Muscle of arm (tissue), 12 donors: ENCODE data around the gene SLC16A1. TPM values are rescaled to one million over a fixed set of nuclear protein-coding genes. Genes with fewer than 3 reads are reported as not detected.
"Not testable (repeated sequence)": the region's sequence is repeated elsewhere in the genome, so short reads cannot be mapped to it uniquely, and the experiment has no call there.

Experiments used
- DNase-seq: peaks from one replicate; pipeline ENCODE4 v3.0.0-alpha.2; 2013
- polyA plus RNA-seq, 12 donors: library from polyadenylated mRNA; unstranded; fragments of 120-200 nt; gene quantifications; one replicate each; pipeline ENCODE4 v1.2.1, GENCODE V29; 2013; ENCODE audit not compliant: insufficient read length in 12 of 12

SLC16A1 gene
- polyA plus RNA-seq, 12 donors, result 29.9 to 180 (median 44.5) TPM

DNA sequence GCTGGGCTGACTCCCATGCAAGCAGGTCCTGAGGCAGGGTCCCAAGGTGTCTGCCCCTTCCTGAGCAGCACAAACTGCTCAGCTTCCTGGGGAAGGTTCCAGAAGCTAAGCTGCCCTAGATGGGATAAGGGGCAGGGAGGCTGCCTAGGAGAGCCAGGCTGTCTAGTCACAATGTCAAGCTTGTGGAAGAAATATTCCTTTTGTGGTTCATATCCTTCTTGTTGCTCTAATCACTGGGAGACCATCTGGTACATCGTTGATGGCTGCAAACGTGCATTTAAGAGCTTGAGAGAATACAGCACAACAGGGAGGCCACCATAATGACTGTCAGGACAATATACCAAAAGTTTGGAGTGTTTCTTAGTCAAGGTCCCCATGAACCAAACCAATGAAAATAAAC is 67.4 kb downstream of the SLC16A1 start:
- no peak for DNase-seq

DNA sequence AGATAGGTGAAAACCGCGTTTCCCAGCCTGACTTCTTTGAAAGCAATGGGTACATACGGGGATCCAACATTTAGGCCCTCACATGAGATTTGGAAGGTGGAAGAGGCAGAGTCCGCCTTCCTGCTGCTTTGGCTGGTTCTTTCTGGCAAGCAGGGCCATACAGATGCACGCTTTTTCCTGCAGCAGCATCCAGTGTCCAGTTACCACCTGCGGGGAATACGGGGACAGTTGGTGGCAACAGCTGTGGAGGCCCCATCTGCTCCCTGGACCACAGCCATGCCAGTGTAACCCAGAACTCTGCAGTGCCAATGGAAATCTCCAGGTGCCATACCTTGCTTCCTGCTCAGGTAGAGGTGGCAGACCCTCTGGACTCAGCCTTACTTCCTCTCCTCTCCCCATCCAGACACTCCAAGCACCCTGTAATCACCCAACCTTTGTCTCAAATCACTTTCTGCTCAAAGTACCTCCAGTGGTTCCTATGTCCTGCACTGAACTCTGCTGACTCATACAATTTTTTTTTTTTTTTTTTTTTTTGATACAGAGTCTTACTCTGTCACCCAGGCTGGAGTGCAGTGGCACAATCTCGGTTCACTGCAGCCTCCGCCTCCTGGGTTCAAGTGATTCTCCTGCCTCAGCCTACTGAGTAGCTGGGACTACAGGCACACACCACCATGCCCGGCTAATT is 68.3 kb downstream of the SLC16A1 start:
- no peak for DNase-seq

DNA sequence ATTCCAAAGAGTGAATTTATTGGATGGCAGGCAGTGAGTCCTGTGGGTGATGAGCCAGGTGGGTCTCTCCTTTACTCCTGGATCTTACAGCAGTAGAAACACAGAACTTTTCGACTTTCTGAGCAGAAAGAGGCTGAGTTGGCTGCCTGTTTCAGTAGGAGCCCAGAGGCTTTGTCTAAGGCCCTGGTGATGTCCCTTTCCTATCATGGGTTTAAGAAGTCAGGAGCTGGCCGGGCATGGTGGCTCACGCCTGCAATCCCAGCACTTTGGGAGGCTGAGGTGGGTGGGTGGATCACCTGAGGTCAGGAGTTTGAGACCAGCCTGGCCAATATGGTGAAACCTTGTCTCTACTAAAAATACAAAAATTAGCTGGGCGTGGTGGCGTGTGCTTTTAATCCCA is 71.0 kb downstream of the SLC16A1 start:
- DNase-seq, result not testable (repeated sequence)

DNA sequence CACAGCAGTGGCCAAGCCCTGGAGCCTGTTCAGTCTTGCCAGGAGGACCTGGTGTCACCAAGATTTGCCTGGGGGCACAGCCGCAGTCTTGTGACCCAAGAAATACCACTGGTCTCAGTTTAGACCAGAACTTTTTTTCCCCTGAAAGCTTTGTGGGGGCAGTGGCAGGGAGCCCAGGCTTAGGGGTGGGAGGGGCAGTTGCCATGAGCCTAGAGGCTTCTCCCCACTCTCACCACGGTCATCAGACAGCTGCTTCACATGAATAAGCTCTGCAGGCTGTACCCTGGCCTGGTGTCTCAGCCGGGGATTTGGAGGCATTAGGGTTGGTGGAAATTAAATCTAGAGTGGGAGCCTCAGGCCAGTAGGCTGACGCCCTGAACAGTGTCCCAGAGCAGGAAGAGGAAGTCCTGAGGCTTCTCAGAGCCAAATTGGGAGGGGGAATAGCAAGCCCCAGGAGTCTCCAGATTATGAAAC is 73.7 kb downstream of the SLC16A1 start:
- DNase-seq, result no peak

DNA sequence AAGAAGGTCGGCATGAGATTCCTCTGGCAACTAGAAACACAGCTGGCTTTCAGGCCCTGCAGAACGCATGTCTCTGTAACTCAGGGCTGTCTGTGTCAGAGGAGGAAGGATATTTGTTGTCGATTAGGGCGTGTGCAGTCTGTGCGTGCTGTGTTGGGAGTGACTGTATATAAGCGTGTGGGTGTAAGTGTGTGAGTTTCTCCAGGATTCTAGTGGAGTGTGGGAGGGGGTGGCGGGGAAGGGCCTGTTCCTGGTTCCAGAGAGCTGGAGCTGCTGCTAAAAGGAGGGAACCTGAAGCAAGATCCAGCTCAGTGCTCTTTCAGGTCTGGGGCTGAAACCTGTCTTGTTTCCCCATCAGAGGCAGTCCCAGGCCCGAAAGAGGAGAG is 74.3 kb downstream of the SLC16A1 start:
- no peak for DNase-seq

DNA sequence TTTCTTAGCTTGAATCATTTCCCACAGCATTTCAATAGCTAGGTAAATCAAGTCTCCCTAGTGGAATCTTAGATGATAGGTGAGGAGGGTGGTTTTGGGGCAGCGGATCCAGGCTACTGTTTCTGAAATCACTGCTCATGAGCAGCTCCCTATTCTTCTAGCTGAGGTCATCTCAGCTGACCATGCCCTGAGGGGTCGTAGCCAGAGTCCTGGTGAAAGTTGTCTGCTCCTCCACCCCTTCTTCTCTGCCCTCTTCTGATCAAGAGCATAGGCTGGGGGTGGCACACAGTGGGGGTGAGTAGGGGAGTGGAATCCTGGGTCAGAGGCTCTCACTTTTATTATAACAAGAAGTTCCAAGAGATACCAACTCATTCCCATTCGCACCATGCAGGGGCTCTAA is 76.2 kb downstream of the SLC16A1 start:
- DNase-seq, result no peak

DNA sequence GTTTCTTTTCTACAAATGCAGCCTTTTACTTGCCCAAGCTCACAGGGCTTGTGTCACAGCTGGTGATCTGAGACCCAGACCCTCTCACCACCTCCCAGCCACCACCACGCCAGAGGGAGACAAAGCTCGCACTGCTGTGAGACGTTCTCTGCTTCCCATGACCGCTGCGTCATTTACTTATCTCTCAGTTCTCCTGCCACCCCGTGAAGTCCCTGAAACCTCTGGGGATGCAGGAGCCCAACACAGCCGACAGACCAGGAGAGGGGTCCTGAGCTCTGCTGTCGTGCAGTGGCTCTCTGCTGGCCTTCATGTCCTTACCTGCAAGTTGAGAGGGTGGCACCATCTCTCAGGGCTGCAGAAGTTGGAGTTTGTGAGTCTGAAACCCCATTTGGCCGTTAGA is 77.7 kb downstream of the SLC16A1 start:
- DNase-seq, result no peak

DNA sequence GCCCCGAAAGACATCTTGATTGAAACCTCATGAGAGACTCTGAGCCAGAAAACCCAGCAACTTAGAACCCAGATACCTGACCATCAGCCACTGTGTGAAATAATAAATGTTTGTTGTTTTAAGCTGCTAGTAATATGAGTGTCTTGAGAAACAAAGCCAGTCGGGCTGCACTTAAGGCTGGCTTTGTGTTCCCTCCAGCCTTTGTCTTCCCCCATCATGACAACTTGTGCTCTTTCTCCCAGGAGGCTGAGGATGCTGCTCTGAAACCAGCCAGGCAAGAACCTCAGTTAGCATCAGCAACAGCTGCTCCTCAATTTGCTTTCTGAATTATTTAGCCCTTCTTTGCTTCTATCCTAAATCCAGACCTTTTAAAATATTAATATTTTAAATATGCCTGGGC is 78.2 kb downstream of the SLC16A1 start:
- no peak for DNase-seq

DNA sequence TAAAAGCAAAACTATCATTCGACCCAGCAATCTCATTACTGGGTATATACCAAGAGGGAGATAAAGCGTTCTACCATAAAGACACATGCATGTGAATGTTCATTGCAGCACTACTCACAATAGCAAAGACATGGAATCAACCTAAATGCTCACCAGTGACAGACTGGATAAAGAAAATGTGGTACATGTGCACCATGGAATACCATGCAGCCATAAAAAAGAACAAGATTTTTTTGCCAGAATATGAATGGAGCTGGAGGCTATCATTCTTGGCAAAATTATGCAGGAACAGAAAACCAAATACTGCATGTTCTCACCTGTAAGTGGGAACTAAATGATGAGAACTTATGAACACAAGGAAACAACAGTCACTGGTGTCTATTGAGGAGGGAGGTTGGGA is 79.7 kb downstream of the SLC16A1 start:
- DNase-seq, result no peak

DNA sequence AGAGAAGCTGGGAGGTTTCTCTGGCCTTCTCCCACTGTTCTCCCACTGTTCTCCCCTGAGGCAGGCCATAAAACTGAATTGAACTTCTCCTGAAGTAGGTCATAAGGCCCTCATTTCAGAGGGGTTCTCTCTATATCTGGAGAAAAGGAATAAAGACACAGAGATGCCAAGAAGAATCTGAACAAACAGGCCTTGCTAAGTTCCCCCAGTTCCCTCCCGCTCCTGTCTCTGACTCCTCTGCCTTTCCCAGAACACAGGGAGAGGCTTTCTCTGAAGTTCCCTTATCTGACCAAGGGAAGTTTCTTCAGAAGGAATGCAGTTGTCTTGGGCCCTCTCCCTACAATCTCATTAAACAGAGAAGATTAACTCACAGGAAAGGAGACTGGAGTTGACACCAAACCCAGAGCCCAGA is 83.4 kb downstream of the SLC16A1 start:
- DNase-seq, result no peak

DNA sequence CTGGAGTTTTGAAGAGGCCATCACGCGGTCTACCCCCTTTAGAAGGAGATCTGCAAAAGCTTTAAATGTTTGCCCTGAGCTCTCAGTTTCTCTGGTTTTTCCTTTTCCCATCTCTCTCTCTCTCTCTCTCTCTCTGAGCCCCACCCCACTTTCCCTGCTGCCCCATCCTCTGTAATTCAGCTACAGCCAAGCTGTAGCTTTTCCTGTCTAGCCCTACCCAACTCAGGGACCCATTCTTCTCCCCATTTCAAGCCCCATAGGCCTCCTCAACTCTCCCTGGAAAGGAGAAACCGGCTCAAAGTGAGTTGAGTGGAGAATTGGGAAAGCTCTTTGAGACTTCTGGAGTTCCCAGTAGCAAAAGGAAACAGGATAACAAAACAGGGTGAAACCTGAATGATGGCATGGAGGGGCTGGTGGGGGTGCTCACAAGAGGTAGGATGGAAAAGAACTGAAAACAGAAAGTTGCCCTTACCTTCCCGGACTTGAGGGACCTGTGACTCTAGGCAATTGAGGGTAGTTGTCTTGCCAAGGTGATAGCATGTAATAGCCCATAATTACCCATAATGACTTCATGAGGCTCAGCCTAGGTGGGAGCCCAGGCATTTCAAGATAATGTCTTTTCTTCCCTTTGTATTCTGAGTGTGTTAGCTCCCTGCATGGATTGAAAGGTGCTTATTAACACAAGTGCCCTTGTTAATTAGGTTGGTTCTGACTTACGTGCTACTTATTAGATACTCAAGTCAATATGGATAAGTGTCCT is 84.9 kb downstream of the SLC16A1 start:
- no peak for DNase-seq

DNA sequence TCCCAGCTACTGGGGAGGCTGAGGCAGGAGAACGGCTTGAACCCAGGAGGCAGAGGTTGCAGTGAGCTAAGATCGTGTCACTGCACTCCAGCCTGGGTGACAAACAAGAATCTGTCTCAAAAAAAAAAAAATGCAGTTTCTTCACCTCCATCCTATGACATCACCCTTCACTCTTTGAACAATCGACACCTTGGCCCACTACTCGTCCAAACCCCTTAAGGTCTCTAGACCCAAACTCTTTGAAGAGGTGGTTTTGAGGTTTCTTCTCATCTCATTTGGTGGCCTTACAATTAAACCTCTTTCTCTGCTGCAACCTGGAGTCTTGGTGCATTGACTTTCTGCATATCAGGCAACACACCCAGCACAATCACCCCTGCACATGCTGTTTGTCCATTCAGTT is 86.1 kb downstream of the SLC16A1 start:
- no peak for DNase-seq

DNA sequence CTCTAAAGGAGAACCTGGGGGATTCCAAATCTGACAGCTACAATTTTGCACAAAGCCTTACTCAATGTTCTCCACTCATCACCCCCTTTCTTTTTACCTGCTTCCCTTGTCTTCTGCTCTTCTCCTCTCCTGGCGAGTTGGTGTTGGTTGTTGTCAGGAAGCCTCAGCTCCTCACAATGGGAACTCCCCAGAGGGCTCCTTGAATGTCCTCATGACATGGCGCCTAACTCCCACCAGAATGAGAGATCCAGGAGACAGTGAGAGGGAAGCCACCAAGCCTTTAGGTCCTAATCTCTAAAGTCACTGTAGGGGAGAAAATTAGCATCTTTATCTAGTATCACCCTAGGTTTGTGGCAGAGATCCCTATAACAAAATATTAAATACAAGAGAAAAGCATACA is 87.8 kb downstream of the SLC16A1 start:
- no peak for DNase-seq

DNA sequence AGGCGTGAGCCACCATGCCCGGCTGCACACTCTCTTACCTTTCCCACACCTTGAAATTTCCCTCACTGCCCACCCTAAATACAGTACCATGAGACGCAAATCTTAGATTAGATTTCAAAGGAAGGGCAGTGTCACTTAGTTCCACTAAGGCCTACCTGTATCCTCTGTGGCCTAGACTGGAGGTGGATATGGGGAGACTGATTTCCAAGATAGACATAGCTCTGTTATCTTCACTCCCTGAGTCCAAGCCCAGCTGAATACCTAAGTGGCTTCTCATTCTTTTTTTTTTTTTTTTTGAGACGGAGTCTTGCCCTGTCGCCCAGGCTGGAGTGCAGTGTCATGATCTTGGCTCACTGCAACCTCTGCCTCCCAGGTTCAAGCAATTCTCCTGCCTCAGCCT is 89.0 kb downstream of the SLC16A1 start:
- no peak for DNase-seq

DNA sequence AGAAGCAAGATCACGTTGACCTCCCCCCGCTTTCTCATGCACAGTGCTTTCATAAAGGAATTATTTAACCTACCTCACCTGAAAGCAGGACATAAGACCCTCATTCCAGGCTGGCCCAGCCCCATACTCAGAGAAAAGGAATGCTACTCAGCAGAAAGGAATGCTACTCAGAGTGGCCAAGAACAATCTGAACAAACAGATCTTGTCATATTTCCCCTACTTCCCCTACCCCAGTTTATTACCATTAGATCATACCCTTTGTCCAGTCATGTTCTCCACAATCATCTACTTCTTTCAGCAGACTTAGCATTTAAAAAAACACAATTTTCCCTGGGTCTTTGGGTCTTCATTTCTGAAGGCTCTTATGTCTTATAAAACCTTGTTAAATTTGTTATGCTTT is 89.8 kb downstream of the SLC16A1 start:
- no peak for DNase-seq

DNA sequence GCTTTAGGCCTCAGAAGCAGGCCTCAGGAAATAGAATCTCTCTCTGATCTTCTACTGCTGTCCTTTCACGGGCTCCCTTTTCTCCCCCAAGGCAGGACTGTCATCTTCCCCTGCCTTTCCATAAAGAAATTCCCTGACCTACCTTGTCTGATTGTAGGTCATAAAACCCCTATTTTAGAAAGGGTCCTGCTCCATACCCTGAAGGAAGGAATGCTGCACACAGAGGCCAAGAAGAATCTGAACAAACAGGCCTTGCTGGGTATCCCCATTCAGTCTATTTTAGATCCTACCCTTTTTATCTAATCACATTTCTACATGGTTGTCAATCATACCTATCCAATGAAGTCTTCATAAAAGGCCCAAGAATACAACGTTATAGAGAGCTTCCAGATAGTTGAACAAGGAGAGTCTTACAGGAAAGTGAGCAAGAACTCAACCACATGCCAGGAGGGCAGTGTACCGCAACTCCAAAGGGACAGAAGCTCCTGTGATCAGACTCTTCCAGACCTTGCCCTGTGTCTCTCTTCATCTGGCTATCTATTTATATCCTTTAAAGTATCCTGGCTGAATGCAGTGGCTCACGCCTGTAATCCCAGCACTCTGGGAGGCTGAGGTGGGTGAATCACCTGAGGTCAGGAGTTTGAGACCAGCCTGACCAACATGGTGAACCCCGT is 93.1 kb downstream of the SLC16A1 start:
- DNase-seq, result no peak

Other genes starting within 250 kb of the SLC16A1 start
- gene RHOC, start 249.1 kb downstream of the SLC16A1 start, polyA plus RNA-seq, result 100 to 1,000 TPM in 11 of 12 donors, not detected in 1; 256 to 396 (median 290) TPM
- 1 to 10 TPM in 10 of 12 donors, not detected in 2; 1.4 to 3.7 (median 2.7) TPM for gene PPM1J, start 240.9 kb downstream of the SLC16A1 start, polyA plus RNA-seq
- 10 to 100 TPM in 8 of 12 donors, 1 to 10 TPM in 3, not detected in 1; 9.4 to 18.7 (median 14.6) TPM for gene LRIG2, start 117.0 kb upstream of the SLC16A1 start, polyA plus RNA-seq